H9 (cell line): ENCODE measurements around the gene BTBD7. TPM values are rescaled to one million over a fixed set of nuclear protein-coding genes. Genes with fewer than 3 reads are reported as not detected.

ENCODE experiments used
- DNase-seq: peaks from one replicate; pipeline ENCODE4 v3.0.0-alpha.2; 2017
- H2AFZ ChIP-seq: one replicate; pipeline ENCODE4 v1.6.1; 2013; ENCODE audit warnings: mild to moderate bottlenecking, low read length, control low read depth, moderate library complexity
- H2AK5ac ChIP-seq: 2 replicates; pipeline ENCODE4 v1.6.1; 2013; ENCODE audit warnings: low read length, control low read depth, mixed read lengths; ENCODE audit not compliant: insufficient read length
- H2BK120ac ChIP-seq: one replicate; pipeline ENCODE4 v1.6.1; 2013; ENCODE audit warnings: low read depth, mild to moderate bottlenecking, low read length, control low read depth, inconsistent platforms; ENCODE audit not compliant: poor library complexity, severe bottlenecking
- H2BK12ac ChIP-seq: 2 replicates; pipeline ENCODE4 v1.6.1; 2013; ENCODE audit warnings: low read length, control low read depth, mixed read lengths, low read depth; ENCODE audit not compliant: insufficient read length
- H2BK15ac ChIP-seq: 2 replicates; pipeline ENCODE4 v1.6.1; 2013; ENCODE audit warnings: low read depth, low read length, control low read depth
- H2BK20ac ChIP-seq: one replicate; pipeline ENCODE4 v1.6.1; 2013; ENCODE audit warnings: low read depth, mild to moderate bottlenecking, low read length, control low read depth, inconsistent platforms; ENCODE audit not compliant: poor library complexity, severe bottlenecking
- H2BK5ac ChIP-seq: 2 replicates; pipeline ENCODE4 v1.6.1; 2013; ENCODE audit warnings: low read length, control low read depth, mixed read lengths; ENCODE audit not compliant: insufficient read length
- H3K14ac ChIP-seq: 2 replicates; pipeline ENCODE4 v1.6.1; 2013; ENCODE audit warnings: low read length, control low read depth; ENCODE audit not compliant: insufficient read depth
- H3K18ac ChIP-seq: 2 replicates; pipeline ENCODE4 v1.6.1; 2013; ENCODE audit warnings: low read depth, mild to moderate bottlenecking, mixed read lengths, low read length, control low read depth; ENCODE audit not compliant: insufficient read length
- H3K23ac ChIP-seq: 2 replicates; pipeline ENCODE4 v1.6.1; 2013; ENCODE audit warnings: low read length, control low read depth, mixed read lengths, low read depth; ENCODE audit not compliant: insufficient read length
- H3K23me2 ChIP-seq: 2 replicates; pipeline ENCODE4 v1.6.1; 2013; ENCODE audit warnings: low read depth, mild to moderate bottlenecking, mixed read lengths, low read length, control low read depth; ENCODE audit not compliant: insufficient read length, poor library complexity, severe bottlenecking
- H3K27ac ChIP-seq: 2 replicates; pipeline ENCODE4 v1.5.1; 2013; ENCODE audit warnings: low read length, control low read depth, mixed read lengths, low read depth; ENCODE audit not compliant: insufficient read length
- H3K27me3 ChIP-seq: 2 replicates; pipeline ENCODE4 v1.6.1; 2013; ENCODE audit warnings: low read length, control low read depth, inconsistent platforms; ENCODE audit not compliant: insufficient read depth
- H3K4ac ChIP-seq: 2 replicates; pipeline ENCODE4 v1.6.1; 2013; ENCODE audit warnings: low read depth, mild to moderate bottlenecking, control low read depth, inconsistent platforms, low read length, moderate library complexity
- H3K4me1 ChIP-seq: 2 replicates; pipeline ENCODE4 v1.6.1; 2013; ENCODE audit warnings: low read length, control low read depth, inconsistent platforms; ENCODE audit not compliant: insufficient read depth
- H3K4me2 ChIP-seq: 2 replicates; pipeline ENCODE4 v1.6.1; 2013; ENCODE audit warnings: low read length, control low read depth, mixed read lengths; ENCODE audit not compliant: insufficient read length, insufficient read depth
- H3K56ac ChIP-seq: 2 replicates; pipeline ENCODE4 v1.6.1; 2013; ENCODE audit warnings: low read depth, mild to moderate bottlenecking, mixed read lengths, low read length, control low read depth; ENCODE audit not compliant: insufficient read length
- H3K79me1 ChIP-seq: 2 replicates; pipeline ENCODE4 v1.6.1; 2013; ENCODE audit warnings: low read depth, mild to moderate bottlenecking, moderate library complexity, low read length, control low read depth, inconsistent platforms; ENCODE audit not compliant: insufficient read depth, poor library complexity, severe bottlenecking
- H3K79me2 ChIP-seq: 2 replicates; pipeline ENCODE4 v1.6.1; 2013; ENCODE audit warnings: low read length, control low read depth, inconsistent platforms; ENCODE audit not compliant: insufficient read depth
- H3K9ac ChIP-seq: 2 replicates; pipeline ENCODE4 v1.6.1; 2013; ENCODE audit warnings: low read length, control low read depth, mixed read lengths; ENCODE audit not compliant: insufficient read length; ENCODE audit errors: extremely low read depth
- H3K9me3 ChIP-seq: one replicate; pipeline ENCODE4 v1.6.1; 2013; ENCODE audit warnings: low read depth, low read length, inconsistent platforms; ENCODE audit not compliant: control insufficient read depth
- H3T11ph ChIP-seq: one replicate; pipeline ENCODE4 v1.6.1; 2013; ENCODE audit warnings: mild to moderate bottlenecking, low read length, control low read depth, inconsistent platforms
- H4K20me1 ChIP-seq: one replicate; pipeline ENCODE4 v1.6.1; 2013; ENCODE audit not compliant: control insufficient read depth, insufficient read length, insufficient read depth
- H4K5ac ChIP-seq: 2 replicates; pipeline ENCODE4 v1.6.1; 2013; ENCODE audit warnings: low read depth, mild to moderate bottlenecking, mixed read lengths, low read length, control low read depth; ENCODE audit not compliant: insufficient read length
- H4K8ac ChIP-seq: replicated peaks from 2 replicates; pipeline ENCODE4 v1.6.1; 2013; ENCODE audit warnings: low read length, control low read depth, mixed read lengths, low read depth; ENCODE audit not compliant: insufficient read length
- H4K91ac ChIP-seq: 2 replicates; pipeline ENCODE4 v1.6.1; 2013; ENCODE audit warnings: low read depth, mild to moderate bottlenecking, moderate library complexity, mixed read lengths, low read length, control low read depth; ENCODE audit not compliant: insufficient read length
- H3K27ac Mint-ChIP-seq, 3 experiments: 2 replicates in 2 of 3; 3 replicates in 1 of 3; pipeline ENCODE4 v1.8.0; 2020 to 2021; ENCODE audit warnings: mixed read lengths in 3 of 3, mild to moderate bottlenecking in 1 of 3, moderate library complexity in 1 of 3
- H3K27me3 Mint-ChIP-seq: 2 replicates; pipeline ENCODE4 v1.8.0; 2021; ENCODE audit warnings: low read depth, mild to moderate bottlenecking, moderate library complexity, mixed read lengths
- H3K36me3 Mint-ChIP-seq, 3 experiments: 2 replicates in 2 of 3; 3 replicates in 1 of 3; pipeline ENCODE4 v1.8.0; 2020 to 2021; ENCODE audit warnings: low read depth in 3 of 3, mixed read lengths in 3 of 3; ENCODE audit not compliant: insufficient read depth in 1 of 3
- H3K4me1 Mint-ChIP-seq, 2 experiments: 2 replicates each; pipeline ENCODE4 v1.8.0; 2020; ENCODE audit warnings: mixed read lengths in 2 of 2
- H3K4me3 Mint-ChIP-seq, 2 experiments: 2 replicates in 1 of 2; 3 replicates in 1 of 2; pipeline ENCODE4 v1.8.0; 2020 to 2021; ENCODE audit warnings: mild to moderate bottlenecking in 2 of 2, mixed read lengths in 2 of 2, moderate library complexity in 1 of 2
- H3K9me3 Mint-ChIP-seq, 2 experiments: 2 replicates in 1 of 2; 3 replicates in 1 of 2; pipeline ENCODE4 v1.8.0; 2020; ENCODE audit warnings: mild to moderate bottlenecking in 2 of 2, mixed read lengths in 2 of 2, moderate library complexity in 1 of 2
- CTCF ChIP-seq: fragments of 200-600 bp; sonication (generic); conservative IDR thresholded peaks from 3 replicates; pipeline ENCODE4 v1.8.0; 2021; ENCODE audit warnings: antibody characterized with exemption, mild to moderate bottlenecking
- WGBS: extraction: QIAGEN DNeasy Blood & Tissue Kit; methylation state at CpG from one replicate; pipeline ENCODE4 v1.1.7; 2013; ENCODE audit warnings: missing lambda C conversion rate, low lambda C conversion rate, mixed read lengths; ENCODE audit not compliant: insufficient read length; ENCODE audit errors: extremely low coverage; 5-methylcytosine and 5-hydroxymethylcytosine counted together
- total RNA-seq: library from RNA; stranded (reverse); gene quantifications from 2 replicates; pipeline ENCODE4 v1.2.1, GENCODE V29; 2021

The BTBD7 gene
- total RNA-seq, 1 experiment from 2014 or later: 44.1 TPM

GRCh38 chr14:93276031-93276716 is 56.7 kb downstream of the BTBD7 start:
- Histone ChIP-seq H3K79me1 (no peaks in the 10 kb centered on the region), H3K4ac (no peak overlapping the region), H4K5ac (no peak overlapping the region), H2BK120ac (no peak overlapping the region), H3K27me3 (no peaks in the 10 kb centered on the region), H3K4me2 (no peak overlapping the region), H2BK12ac (no peak overlapping the region), H2AK5ac (no peak overlapping the region), H2AFZ (no peak overlapping the region), H4K20me1 (no peaks in the 10 kb centered on the region), H3K23ac (no peak overlapping the region), H3K4me1 (no peaks in the 10 kb centered on the region; the same call in 1 of the 2 replicates), H3K56ac (no peak overlapping the region), H4K91ac (no peak overlapping the region), H2BK5ac (no peak overlapping the region), H3K9ac (no peak overlapping the region), H3K79me2 (no peaks in the 10 kb centered on the region), H4K8ac (no peak overlapping the region), H3K27ac (no peak overlapping the region), H3K23me2 (no peaks in the 10 kb centered on the region), H3K18ac (no peak overlapping the region), H3T11ph (no peak overlapping the region), H3K14ac (no peak overlapping the region), H2BK15ac (no peak overlapping the region), H3K9me3 (no peaks in the 10 kb centered on the region), H2BK20ac (no peak overlapping the region)
- H3K4me3 Mint-ChIP-seq: no peak overlapping the region
- TF ChIP-seq CTCF: no peak
- no peaks in the 10 kb centered on the region for H3K9me3 Mint-ChIP-seq
- DNase-seq: no peak
- peaks cover 0 to 2% (median 0%) of the 10 kb centered on the region in 3 experiments; a peak in 1 of 7 replicates for H3K36me3 Mint-ChIP-seq
- no CpG with 5 or more reads among the region's 3 CpGs for WGBS
- H3K27ac Mint-ChIP-seq: no peak overlapping the region
- no peaks in the 10 kb centered on the region for H3K27me3 Mint-ChIP-seq
- H3K4me1 Mint-ChIP-seq: peaks cover 19 to 21% of the 10 kb centered on the region in 2 experiments
